ENCODE data around the gene ADGRB3. TPM values are rescaled to one million over a fixed set of nuclear protein-coding genes. Genes with fewer than 3 reads are reported as not detected.
A peak's percentile ranks its signal among the peaks of the same experiment; 100 is the strongest.

Gene ADGRB3
- total RNA-seq, 1 donor from 2014 or later, result 1.5 TPM

DNA sequence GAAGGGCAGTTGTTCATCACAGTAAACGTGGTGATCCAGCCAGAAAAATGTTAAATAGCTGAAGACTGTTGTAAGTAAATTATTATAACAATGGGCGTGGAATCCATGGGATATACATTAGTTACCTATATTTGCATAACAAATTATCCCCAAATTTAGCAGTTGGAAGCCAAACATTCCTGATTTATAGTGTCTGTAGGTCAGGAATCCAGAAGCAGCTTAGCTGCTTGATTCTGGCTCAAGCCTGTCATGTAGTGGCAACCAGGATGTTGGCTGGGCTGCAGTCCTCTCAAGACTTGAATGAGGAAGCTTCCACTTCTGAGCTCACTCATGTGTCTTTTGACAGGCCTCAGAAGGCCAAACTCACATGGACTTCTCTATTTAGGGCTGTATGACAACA, 6.9 kb upstream of the ADGRB3 start:
- no peak overlapping the region for H3K27ac ChIP-seq (replicated peaks)
- peaks cover 4% of the 10 kb centered on the region for H3K4me1 ChIP-seq
- DNase-seq, result no peak
- peaks cover 9% of the 10 kb centered on the region for H3K27me3 ChIP-seq (ENCODE audit: low read depth)
- TF ChIP-seq, protein P1, sequence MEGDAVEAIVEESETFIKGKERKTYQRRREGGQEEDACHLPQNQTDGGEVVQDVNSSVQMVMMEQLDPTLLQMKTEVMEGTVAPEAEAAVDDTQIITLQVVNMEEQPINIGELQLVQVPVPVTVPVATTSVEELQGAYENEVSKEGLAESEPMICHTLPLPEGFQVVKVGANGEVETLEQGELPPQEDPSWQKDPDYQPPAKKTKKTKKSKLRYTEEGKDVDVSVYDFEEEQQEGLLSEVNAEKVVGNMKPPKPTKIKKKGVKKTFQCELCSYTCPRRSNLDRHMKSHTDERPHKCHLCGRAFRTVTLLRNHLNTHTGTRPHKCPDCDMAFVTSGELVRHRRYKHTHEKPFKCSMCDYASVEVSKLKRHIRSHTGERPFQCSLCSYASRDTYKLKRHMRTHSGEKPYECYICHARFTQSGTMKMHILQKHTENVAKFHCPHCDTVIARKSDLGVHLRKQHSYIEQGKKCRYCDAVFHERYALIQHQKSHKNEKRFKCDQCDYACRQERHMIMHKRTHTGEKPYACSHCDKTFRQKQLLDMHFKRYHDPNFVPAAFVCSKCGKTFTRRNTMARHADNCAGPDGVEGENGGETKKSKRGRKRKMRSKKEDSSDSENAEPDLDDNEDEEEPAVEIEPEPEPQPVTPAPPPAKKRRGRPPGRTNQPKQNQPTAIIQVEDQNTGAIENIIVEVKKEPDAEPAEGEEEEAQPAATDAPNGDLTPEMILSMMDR (IDR thresholded peaks at IDR 0.05; ENCODE audit: borderline replicate concordance), result no peak
- no peaks in the 10 kb centered on the region for H3K9me3 ChIP-seq (replicated peaks)
- no peak overlapping the region for H3K4me3 ChIP-seq
- intact Hi-C loops (cut with micrococcal nuclease), result no loop called here
- H3K36me3 ChIP-seq, result no peaks in the 10 kb centered on the region

DNA sequence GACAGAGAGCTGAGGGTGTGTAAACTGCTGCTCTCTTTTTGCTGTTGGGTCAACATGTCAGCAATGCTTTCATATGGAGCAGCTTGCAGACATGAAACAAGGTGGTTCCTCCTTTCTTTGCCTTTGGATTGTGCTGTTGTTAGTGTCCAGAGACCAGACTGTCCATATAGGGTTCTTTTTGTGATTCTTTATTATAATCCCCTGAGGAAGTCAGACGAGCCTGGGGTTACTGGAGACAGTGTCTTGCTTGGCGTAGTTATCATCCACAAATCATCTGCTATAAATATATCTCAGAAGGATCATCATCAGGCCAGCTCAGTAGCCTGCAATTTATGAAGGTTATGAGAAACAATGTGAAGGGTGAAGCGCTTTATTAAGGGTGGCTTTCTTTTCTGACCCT, 2.3 kb upstream of the ADGRB3 start:
- Histone ChIP-seq H3K9me3 (replicated peaks) (no peaks in the 10 kb centered on the region), H3K27ac (replicated peaks) (peak overlapping the region; percentile 89), H3K27me3 (ENCODE audit: low read depth) (peaks cover 47% of the 10 kb centered on the region), H3K36me3 (no peaks in the 10 kb centered on the region), H3K4me1 (peaks cover 24% of the 10 kb centered on the region), H3K4me3 (peak overlapping the region; percentile 74)
- TF ChIP-seq, protein P1 (IDR thresholded peaks at IDR 0.05; ENCODE audit: borderline replicate concordance), result no peak
- intact Hi-C loops (cut with micrococcal nuclease), result no loop called here
- DNase-seq, result no peak

DNA sequence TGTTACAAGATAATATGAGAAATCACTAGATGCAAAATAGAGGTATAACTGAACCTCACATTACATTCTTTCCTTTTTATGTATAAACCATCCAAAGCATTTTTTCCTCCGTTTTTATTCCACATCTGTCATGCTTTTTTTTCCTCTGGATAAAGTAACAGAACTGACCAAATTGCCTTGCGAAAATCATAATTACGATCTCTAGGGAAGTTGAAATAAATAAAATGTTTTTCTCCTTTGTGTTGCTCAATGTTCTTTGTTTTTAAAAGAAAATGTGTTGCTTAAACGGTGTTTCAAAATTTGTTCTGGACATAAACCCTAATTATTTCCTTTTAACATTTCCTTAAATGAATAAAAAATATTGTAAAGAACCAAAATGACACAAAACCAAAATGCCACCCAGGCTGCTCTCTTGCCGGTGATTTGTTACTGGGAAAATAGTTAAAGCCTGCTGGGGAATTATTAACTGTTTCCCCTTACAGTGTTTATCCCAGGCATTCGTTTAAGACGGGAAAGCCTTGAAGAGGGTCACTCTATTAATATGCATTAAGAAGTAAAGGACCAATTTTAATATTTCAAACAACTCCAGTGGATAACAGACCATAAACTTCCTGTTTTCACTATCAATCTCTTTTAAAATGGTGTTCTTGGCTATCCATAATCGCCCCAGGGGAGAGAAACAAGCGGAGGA, 1.7 kb upstream of the ADGRB3 start:
- Histone ChIP-seq H3K9me3 (replicated peaks) (no peaks in the 10 kb centered on the region), H3K27me3 (ENCODE audit: low read depth) (peaks cover 54% of the 10 kb centered on the region), H3K36me3 (no peaks in the 10 kb centered on the region), H3K27ac (replicated peaks) (peak overlapping the region; percentile 89), H3K4me1 (peaks cover 24% of the 10 kb centered on the region), H3K4me3 (peak overlapping the region; percentile 74)
- DNase-seq, result no peak
- intact Hi-C loops (cut with micrococcal nuclease), result no loop called here
- TF ChIP-seq, protein P1 (IDR thresholded peaks at IDR 0.05; ENCODE audit: borderline replicate concordance), result no peak

DNA sequence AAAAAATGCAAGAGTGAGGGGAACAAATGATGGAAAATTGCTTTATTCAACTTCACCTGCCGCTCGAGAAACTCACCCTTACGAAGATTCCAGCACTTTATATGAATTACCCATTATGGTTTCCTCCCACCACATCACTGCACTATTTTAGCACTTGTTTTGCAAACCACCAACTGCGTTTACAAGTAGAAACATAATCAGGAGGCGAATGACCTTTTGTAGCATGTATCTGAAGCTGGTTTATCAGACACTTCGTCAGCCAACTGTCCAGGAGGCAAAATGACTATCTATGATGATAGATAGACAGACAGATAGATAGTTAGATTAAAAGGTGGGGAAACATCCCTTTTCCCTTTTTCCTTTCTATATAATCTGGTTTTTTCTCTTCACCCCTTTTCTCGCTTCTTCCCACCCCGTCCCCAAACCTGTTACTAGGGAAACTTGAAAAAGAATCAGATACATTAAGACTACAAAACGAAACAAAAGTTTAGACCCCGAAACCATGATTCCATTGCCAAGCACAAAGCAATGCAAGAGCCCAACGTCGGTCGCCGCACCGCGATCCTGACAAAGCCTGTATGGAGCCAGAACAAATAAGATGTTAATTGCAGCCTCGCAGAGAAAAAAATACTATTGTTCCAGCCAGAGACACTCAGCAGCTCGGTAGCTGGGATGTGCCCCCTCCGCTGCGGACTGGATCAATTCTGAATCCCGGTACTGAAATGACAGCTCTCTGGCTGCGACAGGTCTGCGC, 933 bp upstream of the ADGRB3 start:
- Histone ChIP-seq H3K4me3 (peak overlapping the region; percentile 74), H3K4me1 (peaks cover 24% of the 10 kb centered on the region), H3K36me3 (no peaks in the 10 kb centered on the region), H3K27me3 (ENCODE audit: low read depth) (peaks cover 61% of the 10 kb centered on the region), H3K9me3 (replicated peaks) (no peaks in the 10 kb centered on the region), H3K27ac (replicated peaks) (peak overlapping the region; percentile 89)
- DNase-seq, result no peak
- TF ChIP-seq, protein P1 (IDR thresholded peaks at IDR 0.05; ENCODE audit: borderline replicate concordance), result no peak
- intact Hi-C loops (cut with micrococcal nuclease), result no loop called here

DNA sequence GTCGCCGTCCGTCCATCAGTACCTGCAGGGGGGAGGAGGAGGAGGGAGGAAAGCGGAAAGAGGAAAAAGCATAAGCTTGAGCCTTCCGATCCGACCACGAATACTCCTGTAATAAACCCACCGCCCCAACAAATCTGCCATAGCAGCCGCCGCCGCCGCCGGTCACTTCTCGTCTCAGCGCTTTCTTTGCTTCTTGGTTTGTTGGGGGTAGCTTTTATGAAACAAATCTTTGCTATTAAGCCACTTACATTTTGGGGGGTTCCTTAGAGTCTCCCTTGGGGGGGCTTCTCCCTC, 277 bp downstream of the ADGRB3 start:
- intact Hi-C loops (cut with micrococcal nuclease), result loop anchor here (5.0 kb wide), 1 partner anchor 142 kb away; no protein-coding TSS in a partner anchor
- Histone ChIP-seq H3K27ac (replicated peaks) (peak overlapping the region; percentile 89), H3K27me3 (ENCODE audit: low read depth) (peaks cover 73% of the 10 kb centered on the region), H3K4me3 (peak overlapping the region; percentile 74), H3K36me3 (no peaks in the 10 kb centered on the region), H3K4me1 (peaks cover 24% of the 10 kb centered on the region), H3K9me3 (replicated peaks) (no peaks in the 10 kb centered on the region)
- no peak for DNase-seq
- TF ChIP-seq, protein P1 (IDR thresholded peaks at IDR 0.05; ENCODE audit: borderline replicate concordance), result no peak
